ENCODE data around the gene BPHL. TPM values are rescaled to one million over a fixed set of nuclear protein-coding genes. Genes with fewer than 3 reads are reported as not detected.
"Not testable (repeated sequence)": the region's sequence is repeated elsewhere in the genome, so short reads cannot be mapped to it uniquely, and the experiment has no call there.

Gene BPHL
- total and polyA plus RNA-seq, 2 donors, result 11.6 to 16.8 TPM

- Histone ChIP-seq H3K4me3 (ENCODE audit: low read length in 2 of 2) (no peak overlapping the region), H3K27me3 (ENCODE audit: control insufficient read depth in 2 of 2, insufficient read depth in 1 of 2, low read length in 1 of 2) (no peaks in the 10 kb centered on the region), H3K9me3 (ENCODE audit: control insufficient read depth in 2 of 2, insufficient read depth in 1 of 2, low read length in 1 of 2) (no peaks in the 10 kb centered on the region), H3K4me1 (ENCODE audit: control insufficient read depth in 2 of 2, insufficient read depth in 2 of 2, low read length in 2 of 2) (peaks cover 7 to 12% of the 10 kb centered on the region in 2 donors), H3K36me3 (ENCODE audit: control insufficient read depth in 2 of 2, insufficient read depth in 2 of 2, low read length in 1 of 2) (peaks cover 3 to 24% of the 10 kb centered on the region in 2 donors), H3K27ac (ENCODE audit: low read depth in 1 of 2, low read length in 1 of 2) (peak overlapping the region; percentile 26 to 37)
- 42% methylated on average over 14 of the region's 14 CpGs for WGBS
- peak in 3 of 9 donors; percentile 25 to 71 (median 43) for DNase-seq (ENCODE audit: low read depth in 6 of 9, low spot score in 9 of 9)
These were observed 20.8 kb downstream of the BPHL start for GRCh38 chr6:3139090-3139903.

DNA sequence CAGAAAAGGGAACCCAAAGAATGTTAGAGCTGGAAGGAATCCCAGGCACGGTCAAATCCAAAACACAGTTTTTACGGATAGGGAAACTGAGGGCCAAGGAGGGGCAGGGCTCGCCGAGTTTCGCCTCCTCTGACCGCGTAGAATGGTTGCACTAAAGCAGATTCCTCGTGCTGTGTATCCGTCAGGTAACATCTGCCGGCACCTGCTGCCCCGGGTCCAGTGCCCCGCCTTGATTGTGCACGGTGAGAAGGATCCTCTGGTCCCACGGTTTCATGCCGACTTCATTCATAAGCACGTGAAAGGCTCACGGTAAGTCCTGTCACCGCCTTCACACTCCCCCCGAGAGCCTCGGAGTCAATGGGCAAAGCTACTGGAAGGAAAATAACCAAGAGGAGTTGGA is 21.7 kb downstream of the BPHL start:
- no peak overlapping the region for H3K27ac ChIP-seq (ENCODE audit: low read depth in 1 of 2, low read length in 1 of 2)
- H3K27me3 ChIP-seq (ENCODE audit: control insufficient read depth in 2 of 2, insufficient read depth in 1 of 2, low read length in 1 of 2), result no peaks in the 10 kb centered on the region
- no peak overlapping the region for H3K4me3 ChIP-seq (ENCODE audit: low read length in 2 of 2)
- no peaks in the 10 kb centered on the region for H3K9me3 ChIP-seq (ENCODE audit: control insufficient read depth in 2 of 2, insufficient read depth in 1 of 2, low read length in 1 of 2)
- peaks cover 7 to 12% of the 10 kb centered on the region in 2 donors for H3K4me1 ChIP-seq (ENCODE audit: control insufficient read depth in 2 of 2, insufficient read depth in 2 of 2, low read length in 2 of 2)
- no peak for DNase-seq (ENCODE audit: low read depth in 6 of 9, low spot score in 9 of 9)
- H3K36me3 ChIP-seq (ENCODE audit: control insufficient read depth in 2 of 2, insufficient read depth in 2 of 2, low read length in 1 of 2), result peaks cover 7 to 24% of the 10 kb centered on the region in 2 donors
- 98% methylated on average over 20 of the region's 20 CpGs for WGBS

- Histone ChIP-seq H3K36me3 (ENCODE audit: control insufficient read depth in 2 of 2, insufficient read depth in 2 of 2, low read length in 1 of 2) (peaks cover 7 to 21% of the 10 kb centered on the region in 2 donors), H3K4me1 (ENCODE audit: control insufficient read depth in 2 of 2, insufficient read depth in 2 of 2, low read length in 2 of 2) (peaks cover 7 to 12% of the 10 kb centered on the region in 2 donors), H3K4me3 (ENCODE audit: low read length in 2 of 2) (no peak overlapping the region), H3K9me3 (ENCODE audit: control insufficient read depth in 2 of 2, insufficient read depth in 1 of 2, low read length in 1 of 2) (peaks cover 0 to 4% of the 10 kb centered on the region in 2 donors), H3K27me3 (ENCODE audit: control insufficient read depth in 2 of 2, insufficient read depth in 1 of 2, low read length in 1 of 2) (no peaks in the 10 kb centered on the region), H3K27ac (ENCODE audit: low read depth in 1 of 2, low read length in 1 of 2) (no peak overlapping the region)
- DNase-seq (ENCODE audit: low read depth in 6 of 9, low spot score in 9 of 9), result no peak
These were observed 24.0 kb downstream of the BPHL start for GRCh38 chr6:3142536-3142935.

- DNase-seq (ENCODE audit: low read depth in 6 of 9, low spot score in 9 of 9), result no peak
- Histone ChIP-seq H3K4me1 (ENCODE audit: control insufficient read depth in 2 of 2, insufficient read depth in 2 of 2, low read length in 2 of 2) (peaks cover 7 to 12% of the 10 kb centered on the region in 2 donors), H3K4me3 (ENCODE audit: low read length in 2 of 2) (no peak overlapping the region), H3K36me3 (ENCODE audit: control insufficient read depth in 2 of 2, insufficient read depth in 2 of 2, low read length in 1 of 2) (peaks cover 7 to 22% of the 10 kb centered on the region in 2 donors), H3K27me3 (ENCODE audit: control insufficient read depth in 2 of 2, insufficient read depth in 1 of 2, low read length in 1 of 2) (no peaks in the 10 kb centered on the region), H3K9me3 (ENCODE audit: control insufficient read depth in 2 of 2, insufficient read depth in 1 of 2, low read length in 1 of 2) (peaks cover 0 to 8% of the 10 kb centered on the region in 2 donors), H3K27ac (ENCODE audit: low read depth in 1 of 2, low read length in 1 of 2) (no peak overlapping the region)
- whole genome bisulfite sequencing, result 95% methylated on average over 6 of the region's 6 CpGs
These were observed 24.6 kb downstream of the BPHL start for GRCh38 chr6:3143158-3143557.

- DNase-seq (ENCODE audit: low read depth in 6 of 9, low spot score in 9 of 9), result no peak
- no peaks in the 10 kb centered on the region for H3K27me3 ChIP-seq (ENCODE audit: control insufficient read depth in 2 of 2, insufficient read depth in 1 of 2, low read length in 1 of 2)
- no peak overlapping the region for H3K27ac ChIP-seq (ENCODE audit: low read depth in 1 of 2, low read length in 1 of 2)
- H3K4me1 ChIP-seq (ENCODE audit: control insufficient read depth in 2 of 2, insufficient read depth in 2 of 2, low read length in 2 of 2), result peaks cover 0 to 3% of the 10 kb centered on the region in 2 donors
- peaks cover 0 to 8% of the 10 kb centered on the region in 2 donors for H3K9me3 ChIP-seq (ENCODE audit: control insufficient read depth in 2 of 2, insufficient read depth in 1 of 2, low read length in 1 of 2)
- WGBS, result 88% methylated on average over 8 of the region's 8 CpGs
- H3K36me3 ChIP-seq (ENCODE audit: control insufficient read depth in 2 of 2, insufficient read depth in 2 of 2, low read length in 1 of 2), result peaks cover 7 to 21% of the 10 kb centered on the region in 2 donors
- H3K4me3 ChIP-seq (ENCODE audit: low read length in 2 of 2), result no peak overlapping the region
These were observed 26.1 kb downstream of the BPHL start for GRCh38 chr6:3144571-3144970.

- WGBS, result 97% methylated on average over 6 of the region's 6 CpGs
- peaks cover 0 to 8% of the 10 kb centered on the region in 2 donors for H3K9me3 ChIP-seq (ENCODE audit: control insufficient read depth in 2 of 2, insufficient read depth in 1 of 2, low read length in 1 of 2)
- no peaks in the 10 kb centered on the region for H3K27me3 ChIP-seq (ENCODE audit: control insufficient read depth in 2 of 2, insufficient read depth in 1 of 2, low read length in 1 of 2)
- no peak overlapping the region for H3K27ac ChIP-seq (ENCODE audit: low read depth in 1 of 2, low read length in 1 of 2)
- H3K4me1 ChIP-seq (ENCODE audit: control insufficient read depth in 2 of 2, insufficient read depth in 2 of 2, low read length in 2 of 2), result peaks cover 0 to 2% of the 10 kb centered on the region in 2 donors
- no peak overlapping the region for H3K4me3 ChIP-seq (ENCODE audit: low read length in 2 of 2)
- DNase-seq (ENCODE audit: low read depth in 6 of 9, low spot score in 9 of 9), result no peak
- H3K36me3 ChIP-seq (ENCODE audit: control insufficient read depth in 2 of 2, insufficient read depth in 2 of 2, low read length in 1 of 2), result peaks cover 3 to 10% of the 10 kb centered on the region in 2 donors
These were observed 29.6 kb downstream of the BPHL start for GRCh38 chr6:3147914-3148757.

DNA sequence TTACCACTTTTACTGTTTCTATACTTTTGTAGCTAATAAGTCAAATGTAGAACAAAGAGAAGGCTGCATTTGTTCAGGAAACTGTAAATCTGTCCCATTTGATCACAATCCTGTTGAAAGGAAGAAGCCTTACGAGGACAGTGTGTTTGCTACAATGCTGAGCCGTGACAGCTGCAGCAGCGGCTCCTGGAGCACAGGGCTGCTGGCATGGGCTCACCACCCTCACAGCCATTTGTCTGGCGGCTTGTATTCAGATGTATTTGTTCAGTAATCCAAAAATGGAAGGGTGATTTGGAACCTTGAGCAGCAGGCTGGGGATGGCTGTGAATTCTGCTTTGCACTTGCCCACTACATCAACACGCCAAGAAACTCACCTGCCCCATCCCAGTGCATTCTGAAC is 33.2 kb downstream of the BPHL start:
- 93% methylated on average over 5 of the region's 5 CpGs for WGBS
- DNase-seq (ENCODE audit: low read depth in 6 of 9, low spot score in 9 of 9), result no peak
- peaks cover 0 to 6% of the 10 kb centered on the region in 2 donors for H3K36me3 ChIP-seq (ENCODE audit: control insufficient read depth in 2 of 2, insufficient read depth in 2 of 2, low read length in 1 of 2)
- H3K9me3 ChIP-seq (ENCODE audit: control insufficient read depth in 2 of 2, insufficient read depth in 1 of 2, low read length in 1 of 2), result peaks cover 0 to 5% of the 10 kb centered on the region in 2 donors
- peaks cover 0 to 5% of the 10 kb centered on the region in 2 donors for H3K27me3 ChIP-seq (ENCODE audit: control insufficient read depth in 2 of 2, insufficient read depth in 1 of 2, low read length in 1 of 2)
- peaks cover 2 to 6% of the 10 kb centered on the region in 2 donors for H3K4me1 ChIP-seq (ENCODE audit: control insufficient read depth in 2 of 2, insufficient read depth in 2 of 2, low read length in 2 of 2)
- no peak overlapping the region for H3K27ac ChIP-seq (ENCODE audit: low read depth in 1 of 2, low read length in 1 of 2)
- no peak overlapping the region for H3K4me3 ChIP-seq (ENCODE audit: low read length in 2 of 2)

DNA sequence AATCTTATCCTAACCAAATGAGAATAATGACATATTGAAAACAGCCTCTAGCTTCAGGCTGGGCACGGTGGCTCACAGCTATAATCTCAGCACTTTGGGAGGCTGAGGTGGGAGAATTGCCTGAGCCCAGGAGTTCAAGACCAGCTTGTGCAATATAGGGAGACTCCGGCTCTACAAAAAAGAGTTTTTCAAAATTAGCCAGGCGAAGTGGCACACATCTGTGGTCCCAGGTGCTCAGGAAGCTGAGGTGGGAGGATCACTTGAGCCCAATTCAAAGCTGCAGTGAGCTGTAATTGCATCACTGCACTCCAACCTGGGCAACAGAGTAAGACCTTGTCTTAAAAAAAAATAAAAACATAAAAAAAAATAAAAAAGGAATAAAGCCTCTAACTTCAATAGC is 34.2 kb downstream of the BPHL start:
- peaks cover 0 to 10% of the 10 kb centered on the region in 2 donors for H3K27me3 ChIP-seq (ENCODE audit: control insufficient read depth in 2 of 2, insufficient read depth in 1 of 2, low read length in 1 of 2)
- H3K36me3 ChIP-seq (ENCODE audit: control insufficient read depth in 2 of 2, insufficient read depth in 2 of 2, low read length in 1 of 2), result peaks cover 0 to 2% of the 10 kb centered on the region in 2 donors
- H3K4me3 ChIP-seq (ENCODE audit: low read length in 2 of 2), result no peak overlapping the region
- peaks cover 2 to 11% of the 10 kb centered on the region in 2 donors for H3K4me1 ChIP-seq (ENCODE audit: control insufficient read depth in 2 of 2, insufficient read depth in 2 of 2, low read length in 2 of 2)
- 75% methylated on average over 3 of the region's 3 CpGs for WGBS
- peaks cover 0 to 5% of the 10 kb centered on the region in 2 donors for H3K9me3 ChIP-seq (ENCODE audit: control insufficient read depth in 2 of 2, insufficient read depth in 1 of 2, low read length in 1 of 2)
- peak in 1 of 9 donors; percentile 38 for DNase-seq (ENCODE audit: low read depth in 6 of 9, low spot score in 9 of 9)
- peak overlapping the region in 1 of 2 donors; percentile 32 for H3K27ac ChIP-seq (ENCODE audit: low read depth in 1 of 2, low read length in 1 of 2)

- H3K4me1 ChIP-seq (ENCODE audit: control insufficient read depth in 2 of 2, insufficient read depth in 2 of 2, low read length in 2 of 2), result peaks cover 2 to 24% of the 10 kb centered on the region in 2 donors
- H3K27me3 ChIP-seq (ENCODE audit: control insufficient read depth in 2 of 2, insufficient read depth in 1 of 2, low read length in 1 of 2), result peaks cover 0 to 37% of the 10 kb centered on the region in 2 donors
- 96% methylated on average over 6 of the region's 6 CpGs for WGBS
- not testable (repeated sequence) for H3K4me3 ChIP-seq (ENCODE audit: low read length in 2 of 2); H3K9me3 ChIP-seq (ENCODE audit: control insufficient read depth in 2 of 2, insufficient read depth in 1 of 2, low read length in 1 of 2); DNase-seq (ENCODE audit: low read depth in 6 of 9, low spot score in 9 of 9); H3K36me3 ChIP-seq (ENCODE audit: control insufficient read depth in 2 of 2, insufficient read depth in 2 of 2, low read length in 1 of 2); H3K27ac ChIP-seq (ENCODE audit: low read depth in 1 of 2, low read length in 1 of 2)
These were observed 36.9 kb downstream of the BPHL start for GRCh38 chr6:3155416-3155815.

All from thymus (tissue), 11 donors.